Measurements from ENCODE around the gene GPR171.

DNA sequence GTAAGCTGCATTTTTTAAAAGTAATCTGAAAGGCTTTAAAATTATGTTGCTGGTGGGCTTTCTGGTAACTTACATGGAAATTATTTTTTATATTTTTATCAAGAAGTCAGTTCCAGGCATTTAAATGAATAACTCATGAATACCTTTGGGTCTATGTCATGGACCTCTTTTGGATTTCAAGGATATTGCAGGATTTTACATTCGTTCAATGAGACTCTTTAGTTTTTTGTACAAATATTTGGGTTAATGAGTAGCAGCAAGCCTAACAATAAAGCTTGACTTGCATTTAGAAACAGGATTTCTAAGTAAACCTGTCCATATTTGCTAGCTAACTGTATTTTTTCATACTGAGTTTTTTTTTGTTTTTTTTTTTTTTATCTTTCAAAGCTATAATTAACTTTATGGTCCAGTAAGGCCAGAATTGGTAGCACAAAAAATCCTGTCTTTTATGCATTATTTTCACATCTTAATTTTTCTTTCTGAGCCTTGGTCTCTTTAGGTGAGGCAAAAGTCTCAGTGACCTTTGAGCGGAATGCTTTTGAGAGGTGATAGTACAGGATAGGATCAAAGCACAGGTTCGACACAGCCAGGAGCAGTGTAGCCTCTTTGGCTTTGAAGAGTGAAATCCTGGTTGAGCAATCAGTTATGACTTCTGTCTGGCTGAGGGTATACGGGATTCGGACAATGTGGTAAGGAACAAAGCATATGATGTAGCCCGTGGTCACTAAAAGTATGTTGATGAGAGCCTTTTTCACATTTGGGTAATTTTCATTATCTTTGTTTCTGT, 4.8 kb downstream of the GPR171 start:
- TF ChIP-seq, protein P1, sequence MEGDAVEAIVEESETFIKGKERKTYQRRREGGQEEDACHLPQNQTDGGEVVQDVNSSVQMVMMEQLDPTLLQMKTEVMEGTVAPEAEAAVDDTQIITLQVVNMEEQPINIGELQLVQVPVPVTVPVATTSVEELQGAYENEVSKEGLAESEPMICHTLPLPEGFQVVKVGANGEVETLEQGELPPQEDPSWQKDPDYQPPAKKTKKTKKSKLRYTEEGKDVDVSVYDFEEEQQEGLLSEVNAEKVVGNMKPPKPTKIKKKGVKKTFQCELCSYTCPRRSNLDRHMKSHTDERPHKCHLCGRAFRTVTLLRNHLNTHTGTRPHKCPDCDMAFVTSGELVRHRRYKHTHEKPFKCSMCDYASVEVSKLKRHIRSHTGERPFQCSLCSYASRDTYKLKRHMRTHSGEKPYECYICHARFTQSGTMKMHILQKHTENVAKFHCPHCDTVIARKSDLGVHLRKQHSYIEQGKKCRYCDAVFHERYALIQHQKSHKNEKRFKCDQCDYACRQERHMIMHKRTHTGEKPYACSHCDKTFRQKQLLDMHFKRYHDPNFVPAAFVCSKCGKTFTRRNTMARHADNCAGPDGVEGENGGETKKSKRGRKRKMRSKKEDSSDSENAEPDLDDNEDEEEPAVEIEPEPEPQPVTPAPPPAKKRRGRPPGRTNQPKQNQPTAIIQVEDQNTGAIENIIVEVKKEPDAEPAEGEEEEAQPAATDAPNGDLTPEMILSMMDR (IDR thresholded peaks at IDR 0.05), result no peak
- no peak for TF ChIP-seq POLR2A (IDR thresholded peaks at IDR 0.05)

Measured in right lobe of liver (tissue), 4 donors.